Neutrophil (primary cell): Measurements from ENCODE around the gene CACNA1F.

Experiments
- H3K27ac ChIP-seq: fragments of 200-600 bp; sonication (generic); 2 replicates; pipeline ENCODE4 v1.5.1; 2016; ENCODE audit warnings: mild to moderate bottlenecking, moderate library complexity
- H3K27me3 ChIP-seq: fragments of 200-600 bp; sonication (generic); 2 replicates; pipeline ENCODE4 v1.6.0; 2016; ENCODE audit warnings: mild to moderate bottlenecking
- H3K36me3 ChIP-seq: fragments of 200-600 bp; sonication (generic); 2 replicates; pipeline ENCODE4 v1.5.1; 2017
- H3K4me1 ChIP-seq, 2 experiments: fragments of 200-600 bp in 1 of 2; sonication (generic) in 1 of 2; 1 replicate in 1 of 2; 2 replicates in 1 of 2; pipeline versions ENCODE4 v1.5.1 to v1.6.1; 2013 to 2016; ENCODE audit warnings: low read depth in 1 of 2, low read length in 1 of 2, mild to moderate bottlenecking in 1 of 2, moderate library complexity in 1 of 2; ENCODE audit not compliant: control insufficient read depth in 1 of 2, insufficient read depth in 1 of 2
- H3K4me3 ChIP-seq, 2 experiments: fragments of 200-600 bp in 1 of 2; sonication (generic) in 1 of 2; 1 replicate in 1 of 2; 2 replicates in 1 of 2; pipeline ENCODE4 v1.5.1; 2013 to 2016; ENCODE audit warnings: low read depth in 1 of 2, low read length in 1 of 2, mild to moderate bottlenecking in 1 of 2, moderate library complexity in 1 of 2
- H3K9me3 ChIP-seq: fragments of 200-600 bp; sonication (generic); 2 replicates; pipeline ENCODE4 v1.5.1; 2016
- CTCF ChIP-seq: fragments of 200-600 bp; sonication (generic); IDR thresholded peaks from 2 replicates; pipeline ENCODE4 v1.5.1; 2016; ENCODE audit warnings: antibody characterized with exemption

The CACNA1F gene

DNA sequence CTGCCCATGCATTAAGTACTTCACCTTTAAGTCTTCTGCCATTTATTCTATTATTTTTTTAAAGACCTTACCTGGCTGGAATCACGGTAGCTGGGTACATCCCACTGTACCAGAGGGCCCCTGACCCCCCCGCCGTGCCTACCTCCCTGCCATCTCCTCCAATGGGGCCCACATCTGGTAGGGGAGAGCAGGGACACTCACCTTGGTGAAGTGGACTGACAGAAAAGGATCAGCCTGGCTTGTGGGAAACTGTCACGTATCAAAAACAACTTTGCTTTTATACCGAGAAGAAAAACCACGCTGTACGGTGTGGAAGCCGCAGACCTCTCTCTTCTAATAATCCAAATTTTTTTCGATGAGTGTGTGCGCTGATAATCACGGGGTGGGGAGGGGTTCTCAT, 31.3 kb upstream of the CACNA1F start, which contains the start of gene FOXP3:
FOXP3 (minus strand) TSS at position 251 of the 400 bp plus-strand sequence. CDS start 6,205 bp downstream, outside the sequence.
- Histone ChIP-seq H3K9me3 (no peaks in the 10 kb centered on the region), H3K4me3 (no peak within 1 kb of the TSS), H3K27me3 (no peaks in the 10 kb centered on the region), H3K4me1 (peaks cover 7 to 8% of the 10 kb centered on the region in 2 experiments), H3K27ac (no peak within 1 kb of the TSS), H3K36me3 (no peaks in the 10 kb centered on the region)
- TF ChIP-seq CTCF = no peak

- Histone ChIP-seq H3K4me1 (peaks cover 6% of the 10 kb centered on the region in 2 experiments), H3K27ac (no peak overlapping the region), H3K9me3 (no peaks in the 10 kb centered on the region), H3K27me3 (no peaks in the 10 kb centered on the region), H3K4me3 (no peak overlapping the region), H3K36me3 (no peaks in the 10 kb centered on the region)
- no peak for TF ChIP-seq CTCF
Observed at GRCh38 chrX:49263631-49264030, 30.5 kb upstream of the CACNA1F start.

DNA sequence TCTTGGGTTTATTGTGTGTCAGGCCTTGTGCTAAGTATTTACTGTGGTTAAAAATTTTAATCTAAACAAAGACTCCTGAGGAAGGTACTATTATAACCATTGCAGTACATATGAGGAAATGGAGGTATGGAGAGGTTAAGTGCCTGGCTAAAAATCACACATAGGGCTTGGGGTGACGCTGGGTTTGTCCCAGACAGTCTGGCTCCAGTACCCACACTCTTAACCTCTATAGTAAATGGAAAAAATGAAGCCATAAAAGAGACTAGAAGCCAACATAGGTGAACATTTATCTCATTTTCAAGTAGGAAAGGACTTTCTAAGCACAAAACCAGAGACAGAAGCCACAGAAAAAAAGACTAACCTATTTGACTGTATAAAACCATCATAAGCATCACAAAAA, 29.5 kb upstream of the CACNA1F start:
- TF ChIP-seq CTCF = no peak
- H3K27ac ChIP-seq = no peak overlapping the region
- no peaks in the 10 kb centered on the region for H3K4me1 ChIP-seq

GRCh38 chrX:49260221-49260985, 27.3 kb upstream of the CACNA1F start:
- no peaks in the 10 kb centered on the region for H3K27me3 ChIP-seq
- no peaks in the 10 kb centered on the region for H3K9me3 ChIP-seq
- H3K27ac ChIP-seq = no peak overlapping the region
- TF ChIP-seq CTCF = no peak
- H3K4me3 ChIP-seq = no peak overlapping the region
- H3K4me1 ChIP-seq = no peaks in the 10 kb centered on the region
- no peaks in the 10 kb centered on the region for H3K36me3 ChIP-seq

More for the DNA sequence above, 29.5 kb upstream of the CACNA1F start:
- Histone ChIP-seq H3K9me3 (no peaks in the 10 kb centered on the region), H3K36me3 (no peaks in the 10 kb centered on the region), H3K27me3 (no peaks in the 10 kb centered on the region), H3K4me3 (no peak overlapping the region)

GRCh38 chrX:49258749-49259124, 25.6 kb upstream of the CACNA1F start:
- H3K4me1 ChIP-seq = no peaks in the 10 kb centered on the region
- no peak overlapping the region for H3K27ac ChIP-seq
- H3K9me3 ChIP-seq = no peaks in the 10 kb centered on the region
- TF ChIP-seq CTCF = no peak
- no peaks in the 10 kb centered on the region for H3K36me3 ChIP-seq
- H3K27me3 ChIP-seq = no peaks in the 10 kb centered on the region
- no peak overlapping the region for H3K4me3 ChIP-seq
